Adrenal gland (tissue), 12 donors: ENCODE data around the gene FRY. TPM values are rescaled to one million over a fixed set of nuclear protein-coding genes. Genes with fewer than 3 reads are reported as not detected.

ENCODE experiments used
- DNase-seq, 7 donors: peaks; one replicate each; pipeline ENCODE4 v3.0.0-alpha.2; 2019 to 2020
- H3K27ac ChIP-seq, 5 donors: fragments of 200-600 bp; sonication (generic) in 4 of 5; 1 replicate in 3 of 5; 2 replicates in 2 of 5; pipeline versions ENCODE4 v1.5.1 to v1.8.0; 2016 to 2020; ENCODE audit warnings: mild to moderate bottlenecking in 1 of 5
- H3K27me3 ChIP-seq: fragments of 200-600 bp; 2 replicates; pipeline ENCODE4 v1.8.0; 2021
- H3K36me3 ChIP-seq, 2 donors: fragments of 200-600 bp; replicated peaks in 1 of 2; 1 replicate in 1 of 2; 2 replicates in 1 of 2; pipeline versions ENCODE4 v1.5.1 to v1.8.0; 2018 to 2022
- H3K4me1 ChIP-seq, 2 donors: fragments of 200-600 bp; replicated peaks in 1 of 2; 1 replicate in 1 of 2; 2 replicates in 1 of 2; pipeline versions ENCODE4 v1.5.1 to v1.8.0; 2018 to 2021
- H3K4me3 ChIP-seq, 4 donors: fragments of 200-600 bp; sonication (generic) in 3 of 4; one replicate each; pipeline ENCODE4 v1.5.1; 2016 to 2018
- H3K9me3 ChIP-seq, 3 donors: fragments of 200-600 bp; sonication (generic) in 1 of 3; replicated peaks in 1 of 3; 1 replicate in 2 of 3; 2 replicates in 1 of 3; pipeline versions ENCODE4 v1.5.1 to v1.8.0; 2016 to 2021
- CTCF ChIP-seq, 6 experiments: fragments of 450-650 bp in 4 of 6; fragments of 200-600 bp in 2 of 6; sonication (generic) in 1 of 6; IDR thresholded peaks; 1 replicate in 5 of 6; 2 replicates in 1 of 6; pipeline versions ENCODE4 v1.5.1 to v1.8.0; 2016 to 2021; ENCODE audit warnings: antibody characterized with exemption in 6 of 6, mild to moderate bottlenecking in 2 of 6, moderate library complexity in 1 of 6
- POLR2A ChIP-seq, 2 donors: fragments of 450-650 bp; IDR thresholded peaks; one replicate each; pipeline ENCODE4 v1.6.1; 2017; ENCODE audit warnings: antibody characterized with exemption in 2 of 2, mild to moderate bottlenecking in 2 of 2, moderate library complexity in 1 of 2
- WGBS, 4 donors: extraction: QIAGEN DNeasy Blood & Tissue Kit in 2 of 4; methylation state at CpG; one replicate each; pipeline versions ENCODE4 v1.1.5 to v1.1.7; 2013 to 2017; 5-methylcytosine and 5-hydroxymethylcytosine counted together
- intact Hi-C, 2 donors: fragments of 100-400 bp; cut with DNase I; formaldehyde crosslinking; loops; one replicate each; pipeline versions ENCODE4 v1.14.1 to v1.15.0; 2022 to 2023
- polyA plus RNA-seq, 3 donors: library from polyadenylated mRNA; stranded (reverse); fragments of 200-250 nt in 2 of 3; fragments of 350-450 nt in 1 of 3; fragmentation: Illumina TruSeq in 1 of 3; extraction: RNeasy Lipid Tissue Mini Kit (QIAGEN cat#74804) in 1 of 3; gene quantifications; one replicate each; pipeline ENCODE4 v1.2.3, GENCODE V29; 2013 to 2014
- total RNA-seq, 9 donors: library from RNA; depleted of rRNA in 4 of 9; stranded (reverse); fragments of >200 nt in 4 of 9; fragments of 120-200 nt in 1 of 9; fragmentation: NEBNext Ultra II Directional in 1 of 9; extraction: Animal tissue kit (Norgen Biotek cat#: 25700) in 1 of 9; gene quantifications; one replicate each; pipeline versions ENCODE4 v1.1.0 to v1.2.4, GENCODE V29; 2013 to 2023
- donor health status: healthy with polysubstance abuse.
- donor health status: Bipolar disorder and iron deficiency.
- donor health status: DM: yes; HTN: yes; CAD: no.
- donor health status: DM: no; HTN: no; CAD: no.
- donor health status: DM: no; HTN: no; CAD: no.
- donor health status: DM: yes; HTN: yes; CAD: no.

FRY gene
- total and polyA plus RNA-seq, 12 donors, result 1.5 to 17.2 (median 7.3) TPM

DNA sequence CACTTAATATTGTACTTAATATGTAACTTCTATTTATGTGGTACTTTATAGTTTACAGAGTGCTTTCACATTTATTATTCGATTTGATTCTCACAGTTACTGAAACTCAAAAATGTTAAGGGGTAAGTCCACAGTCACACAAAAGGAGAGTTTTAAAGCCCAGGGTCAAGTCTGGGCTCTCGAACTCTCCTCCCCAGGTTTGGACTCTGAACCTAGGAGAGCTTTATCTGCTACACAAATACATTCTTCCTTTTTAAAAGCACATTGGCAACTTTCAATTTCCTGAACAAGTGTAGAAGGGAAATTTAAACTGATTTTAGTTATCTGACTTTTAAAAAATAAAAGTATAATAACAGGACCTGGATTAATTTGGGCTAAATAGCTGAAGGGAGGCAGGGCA, 144.4 kb downstream of the FRY start:
- Histone ChIP-seq H3K27ac (no peak overlapping the region), H3K4me3 (no peak overlapping the region), H3K4me1 (no peaks in the 10 kb centered on the region), H3K9me3 (no peaks in the 10 kb centered on the region), H3K27me3 (no peaks in the 10 kb centered on the region), H3K36me3 (no peaks in the 10 kb centered on the region)
- 81 to 89% (median 86%) methylated on average over 2 of the region's 2 CpGs for WGBS, 4 donors
- DNase-seq, result no peak
- TF ChIP-seq CTCF (IDR thresholded peaks at IDR 0.05), result no peak
- TF ChIP-seq POLR2A (IDR thresholded peaks at IDR 0.05), result no peak
- intact Hi-C loops, result no loop called here

DNA sequence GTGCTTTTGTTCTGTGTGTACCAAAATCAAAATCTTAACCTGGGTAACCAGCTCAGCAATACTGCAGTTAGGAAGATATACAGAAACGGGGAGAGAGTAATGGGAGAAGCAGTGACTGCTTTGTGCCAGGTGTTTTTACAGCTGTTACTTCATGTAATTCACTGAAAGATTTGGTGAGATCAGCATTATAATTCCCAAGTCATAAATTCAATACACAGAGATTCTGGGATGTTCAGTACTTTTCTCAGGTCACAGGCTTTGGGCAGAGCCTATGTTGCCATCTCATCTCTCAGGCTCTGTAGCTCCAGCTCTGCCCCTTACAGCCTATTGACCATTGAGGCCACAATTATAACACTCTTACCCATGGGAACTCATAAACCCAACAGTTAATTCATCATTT, 145.1 kb downstream of the FRY start:
- no peaks in the 10 kb centered on the region for H3K36me3 ChIP-seq
- no peak for DNase-seq
- H3K4me3 ChIP-seq, result no peak overlapping the region
- H3K9me3 ChIP-seq, result no peaks in the 10 kb centered on the region
- H3K27me3 ChIP-seq, result no peaks in the 10 kb centered on the region
- H3K4me1 ChIP-seq, result no peaks in the 10 kb centered on the region
- intact Hi-C loops, result no loop called here
- TF ChIP-seq CTCF (IDR thresholded peaks at IDR 0.05), result no peak
- no peak for TF ChIP-seq POLR2A (IDR thresholded peaks at IDR 0.05)
- WGBS, 4 donors, result 75 to 92% (median 89%) methylated on average over 1 of the region's 1 CpG
- no peak overlapping the region for H3K27ac ChIP-seq

DNA sequence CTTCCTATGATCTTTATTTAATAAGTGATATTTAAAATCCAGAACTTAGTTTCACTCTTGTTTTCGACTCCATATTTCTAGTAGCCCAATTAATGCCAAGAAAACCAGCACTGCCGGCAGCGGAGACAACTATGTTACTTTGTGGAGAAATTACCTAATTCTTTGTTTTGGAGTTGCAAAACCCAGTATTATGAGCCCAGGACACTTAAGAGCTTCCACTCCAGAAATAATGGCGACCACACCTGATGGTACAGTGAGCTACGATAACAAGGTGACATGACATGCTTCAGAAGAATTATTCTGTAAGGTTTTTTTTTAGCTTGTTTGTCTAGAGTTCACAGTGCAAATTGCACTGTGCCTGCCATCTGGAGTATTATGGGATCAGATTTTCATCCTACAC, 147.2 kb downstream of the FRY start:
- H3K36me3 ChIP-seq, result no peaks in the 10 kb centered on the region
- H3K4me3 ChIP-seq, result no peak overlapping the region
- DNase-seq, result no peak
- 93 to 96% (median 95%) methylated on average over 5 of the region's 5 CpGs for WGBS, 4 donors
- TF ChIP-seq CTCF (IDR thresholded peaks at IDR 0.05) (no peak), POLR2A (IDR thresholded peaks at IDR 0.05) (no peak)
- H3K9me3 ChIP-seq, result no peaks in the 10 kb centered on the region
- no peaks in the 10 kb centered on the region for H3K27me3 ChIP-seq
- no peak overlapping the region for H3K27ac ChIP-seq
- no peaks in the 10 kb centered on the region for H3K4me1 ChIP-seq
- intact Hi-C loops, result no loop called here

DNA sequence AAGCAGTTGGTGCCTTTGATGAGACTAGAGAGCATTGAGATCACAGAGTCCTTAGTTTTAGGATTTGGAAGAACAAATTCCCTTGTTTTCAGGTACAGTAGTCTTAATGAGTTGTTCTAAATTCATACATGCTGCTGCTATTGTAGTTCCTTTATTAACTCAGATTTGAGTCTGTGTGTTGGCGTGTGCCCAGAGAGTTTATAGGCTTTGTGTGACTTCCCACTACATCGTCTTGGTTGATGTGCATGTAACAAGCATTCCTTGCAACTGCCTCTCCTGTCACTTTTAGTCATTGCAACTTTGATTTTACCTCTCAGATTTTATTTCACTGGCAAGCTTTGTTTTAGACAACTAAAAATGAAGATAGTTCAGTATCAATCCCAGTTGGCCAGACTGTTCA, 148.1 kb downstream of the FRY start:
- Histone ChIP-seq H3K27me3 (no peaks in the 10 kb centered on the region), H3K27ac (no peak overlapping the region), H3K36me3 (no peaks in the 10 kb centered on the region), H3K4me3 (no peak overlapping the region), H3K9me3 (no peaks in the 10 kb centered on the region), H3K4me1 (no peaks in the 10 kb centered on the region)
- WGBS, 4 donors, result 86 to 95% (median 88%) methylated on average over 2 of the region's 2 CpGs
- intact Hi-C loops, result no loop called here
- DNase-seq, result no peak
- TF ChIP-seq POLR2A (IDR thresholded peaks at IDR 0.05) (no peak), CTCF (IDR thresholded peaks at IDR 0.05) (no peak)
